NCI-H1694 treated with DMSO at 0.1 percent for 48 hours (cell line): Measurements from ENCODE around the gene LPAR1.

Experiments used
- DNase-seq: peaks from one replicate; lab custom pipeline; 2025; lab: John Stamatoyannopoulos, UW

LPAR1 gene

GRCh38 chr9:111037708-111038330 is 451 bp downstream of the LPAR1 start:
- DNase-seq, result no peak

GRCh38 chr9:111037356-111037707 is 938 bp downstream of the LPAR1 start:
- DNase-seq, result no peak

GRCh38 chr9:111036946-111037345 is 1.3 kb downstream of the LPAR1 start:
- DNase-seq, result no peak

GRCh38 chr9:111036429-111036789 is 1.9 kb downstream of the LPAR1 start:
- no peak for DNase-seq

- DNase-seq, result no peak
These were observed 2.5 kb downstream of the LPAR1 start for GRCh38 chr9:111035543-111036428.

- no peak for DNase-seq
These were observed 3.3 kb downstream of the LPAR1 start for GRCh38 chr9:111034898-111035539.

- no peak for DNase-seq
These were observed 3.9 kb downstream of the LPAR1 start for GRCh38 chr9:111034170-111034897.

GRCh38 chr9:111030492-111030891 is 7.8 kb downstream of the LPAR1 start:
- no peak for DNase-seq

GRCh38 chr9:111029260-111029659 is 9.0 kb downstream of the LPAR1 start:
- DNase-seq, result no peak

- DNase-seq, result no peak
These were observed 10.5 kb downstream of the LPAR1 start for GRCh38 chr9:111027798-111028197.

- no peak for DNase-seq
These were observed 15.1 kb downstream of the LPAR1 start for GRCh38 chr9:111023128-111023527.

GRCh38 chr9:111020594-111020993 is 17.7 kb downstream of the LPAR1 start:
- DNase-seq, result no peak

- no peak for DNase-seq
These were observed 21.7 kb downstream of the LPAR1 start for GRCh38 chr9:111016426-111017045.

- no peak for DNase-seq
These were observed 22.3 kb downstream of the LPAR1 start for GRCh38 chr9:111016016-111016415.

- no peak for DNase-seq
These were observed 24.6 kb downstream of the LPAR1 start for GRCh38 chr9:111013707-111014106.

GRCh38 chr9:111013250-111013649 is 25.0 kb downstream of the LPAR1 start:
- no peak for DNase-seq

GRCh38 chr9:111008158-111009075 is 29.9 kb downstream of the LPAR1 start:
- no peak for DNase-seq

- DNase-seq, result no peak
These were observed 32.4 kb downstream of the LPAR1 start for GRCh38 chr9:111005746-111006470.

GRCh38 chr9:111004936-111005335 is 33.3 kb downstream of the LPAR1 start:
- DNase-seq, result no peak

- DNase-seq, result no peak
These were observed 35.1 kb downstream of the LPAR1 start for GRCh38 chr9:111003182-111003581.
